IPS DF 19.7 (cell line): ENCODE results near the gene DIS3.
A peak's percentile ranks its signal among the peaks of the same experiment; 100 is the strongest.
"Not testable (repeated sequence)": the region's sequence is repeated elsewhere in the genome, so short reads cannot be mapped to it uniquely, and the experiment has no call there.

Source experiments
- DNase-seq: peaks from one replicate; pipeline ENCODE4 v3.0.0-alpha.2; 2013; ENCODE audit warnings: low read depth, low spot score

Gene DIS3

DNA sequence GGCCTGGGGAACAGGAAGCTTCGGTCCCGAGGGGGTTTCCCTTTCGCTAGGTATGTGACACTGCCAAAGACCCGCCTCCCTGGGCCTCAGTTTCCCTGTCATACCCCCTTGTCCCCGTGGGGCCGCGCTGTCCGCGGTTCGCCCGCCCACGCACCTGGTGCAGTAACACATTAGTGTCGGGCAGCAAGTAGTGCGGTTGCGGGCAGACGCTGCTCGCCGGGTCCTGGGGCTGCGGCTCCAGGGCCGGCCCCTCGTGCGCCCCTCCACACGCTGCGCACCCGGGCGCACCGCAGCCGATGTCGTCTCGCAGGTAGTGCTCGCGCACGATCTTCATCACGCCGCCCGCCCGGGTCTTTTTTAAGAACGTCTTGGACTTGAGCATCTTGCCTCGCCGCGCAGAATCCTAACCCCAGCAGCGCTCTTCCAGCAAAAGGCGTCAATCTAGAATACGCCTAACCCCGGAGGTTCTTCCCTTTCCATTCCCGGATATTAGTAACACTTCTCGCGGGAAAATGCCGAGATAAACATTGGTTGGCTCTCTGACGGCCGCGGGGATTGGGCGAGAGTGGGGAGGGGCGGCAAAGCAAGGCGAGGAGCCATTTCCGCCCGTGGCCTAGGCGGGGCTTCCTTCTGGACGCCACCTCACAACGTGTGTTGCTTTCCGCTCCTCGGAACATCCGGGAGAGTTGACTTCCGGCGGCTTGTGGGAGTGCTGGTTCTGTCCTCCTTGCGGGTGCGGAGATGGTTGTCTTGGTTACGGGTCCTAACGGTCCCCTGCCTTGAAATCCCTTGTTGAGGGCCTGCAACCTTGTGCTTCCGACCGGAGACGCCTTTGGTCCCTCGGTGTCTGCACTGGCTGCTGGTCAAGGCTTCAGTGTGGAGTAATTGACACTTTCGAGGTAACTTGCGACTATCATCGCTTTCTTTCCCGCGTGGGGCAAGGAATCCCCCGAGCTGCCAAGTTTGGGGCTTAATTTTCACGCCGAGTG is at the start of gene DIS3, which contains the start of gene PIBF1:
Gene DIS3, minus strand, starts transcription at position 450 of the 989 bp plus-strand sequence. Its CDS starts 68 bp downstream, at position 382.
Gene PIBF1, plus strand, starts transcription at position 683 of the 989 bp plus-strand sequence. CDS start 1,337 bp downstream, outside the sequence.
- peak; percentile 96 for DNase-seq

DNA sequence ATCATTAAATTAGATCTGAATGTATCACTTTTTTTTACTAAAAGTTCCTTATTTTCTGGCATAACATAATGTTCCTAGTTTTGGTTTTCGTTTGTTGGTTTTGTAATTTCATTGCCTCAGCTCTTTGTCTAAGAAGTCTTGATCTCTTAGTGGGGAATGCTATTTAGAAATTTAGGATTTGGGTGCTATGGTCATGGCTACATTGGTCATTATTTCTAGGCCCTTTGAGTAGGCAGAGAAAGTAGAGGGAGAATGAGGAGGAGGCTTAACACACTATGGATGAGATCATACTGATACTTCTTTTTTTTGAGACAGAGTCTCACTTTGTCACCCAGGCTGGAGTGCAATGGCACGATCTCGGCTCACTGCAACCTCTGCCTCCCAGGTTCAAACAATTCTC is 42.0 kb upstream of the DIS3 start:
- DNase-seq = no peak

DNA sequence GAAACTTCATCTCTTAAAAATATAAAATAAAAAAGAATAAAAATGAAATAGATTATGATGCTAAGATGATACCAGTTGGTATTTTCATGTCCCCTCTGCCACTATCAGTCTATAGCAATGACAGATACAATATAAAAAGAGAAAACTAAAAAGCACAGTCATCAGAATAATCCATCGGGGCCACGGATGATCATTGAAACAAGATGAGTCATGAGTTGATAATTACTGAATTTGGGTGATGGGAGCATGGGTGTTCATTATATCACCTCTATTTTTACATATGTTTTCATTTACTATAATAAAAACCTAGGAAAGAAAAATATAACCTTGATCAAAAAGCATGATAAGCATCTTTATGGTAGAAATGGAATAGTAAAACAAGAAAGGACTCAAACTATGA is 41.4 kb upstream of the DIS3 start:
- no peak for DNase-seq

GRCh38 chr13:72820898-72821279 is 39.2 kb upstream of the DIS3 start:
- no peak for DNase-seq

- DNase-seq = no peak
Observed at GRCh38 chr13:72820156-72820897, 38.6 kb upstream of the DIS3 start.

- no peak for DNase-seq
Observed at GRCh38 chr13:72808917-72809500, 27.3 kb upstream of the DIS3 start.

- DNase-seq = not testable (repeated sequence)
Observed at GRCh38 chr13:72806514-72806913, 24.8 kb upstream of the DIS3 start.

DNA sequence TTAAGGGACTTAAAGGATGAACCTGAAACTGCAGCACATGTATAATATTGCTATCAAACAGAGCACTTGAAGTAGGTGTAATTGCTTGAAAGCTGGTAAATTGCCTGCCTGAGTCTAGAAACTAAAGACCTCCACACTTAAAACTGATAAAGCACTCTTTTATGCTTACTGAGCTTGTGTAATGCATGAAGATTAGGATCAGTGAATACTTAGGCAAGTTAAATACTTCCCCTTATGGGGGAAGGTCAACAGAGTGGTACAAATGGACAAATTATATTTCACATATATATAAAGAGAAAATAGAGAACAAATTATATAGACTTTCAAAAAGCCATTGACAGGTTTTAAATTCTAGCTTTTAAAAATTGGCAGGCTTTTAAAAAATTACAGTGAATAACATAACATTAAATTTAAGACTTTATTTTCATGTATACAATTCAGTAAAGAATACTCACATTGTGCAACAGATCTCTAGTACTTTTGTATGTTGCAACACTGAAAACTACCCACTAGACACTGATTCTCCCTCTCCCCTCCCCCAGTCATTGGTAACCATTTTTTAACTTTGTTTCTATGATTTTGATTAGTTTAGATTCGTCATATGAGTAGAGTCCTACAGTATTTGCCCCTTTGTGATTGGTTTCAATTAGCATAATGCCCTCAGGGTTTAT is 24.1 kb upstream of the DIS3 start:
- DNase-seq = no peak

DNA sequence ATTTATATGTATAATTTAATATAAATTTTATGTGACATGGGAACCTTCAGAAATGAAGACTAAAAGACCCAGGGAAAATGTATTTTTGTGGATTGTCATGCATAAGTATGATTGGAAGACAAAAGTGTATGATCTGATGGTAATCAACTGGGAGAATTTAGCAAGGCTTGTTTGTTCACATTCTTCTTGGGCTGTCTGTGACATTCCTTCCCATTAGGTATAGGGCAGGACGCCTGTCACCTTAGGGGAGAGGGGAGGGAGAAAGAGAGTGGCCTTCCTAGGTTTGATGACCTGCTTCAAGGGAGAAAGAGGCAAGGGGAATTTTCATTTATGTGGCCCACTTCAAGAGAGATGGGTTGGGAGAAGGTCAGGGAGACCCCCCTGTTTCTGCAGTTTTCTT is 22.6 kb upstream of the DIS3 start:
- no peak for DNase-seq

DNA sequence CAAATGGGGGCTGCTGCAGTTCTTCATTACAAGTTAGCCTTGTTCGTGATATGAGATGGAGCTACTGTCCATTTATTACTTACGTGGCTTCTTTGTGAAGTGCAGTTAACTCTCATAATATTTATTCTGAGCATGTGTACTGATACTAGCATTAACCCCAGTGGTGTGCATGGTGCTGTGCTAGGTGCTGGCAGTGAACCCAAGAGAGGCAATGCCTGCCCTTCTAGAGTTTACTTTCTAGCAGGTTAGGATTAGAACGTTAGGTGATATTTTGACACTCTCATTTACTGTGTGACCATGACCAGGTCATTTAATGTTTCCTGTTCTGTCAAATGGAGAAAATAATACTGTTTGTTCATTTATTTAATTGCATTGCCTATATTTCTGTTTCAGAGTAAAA is 17.1 kb upstream of the DIS3 start:
- no peak for DNase-seq

- no peak for DNase-seq
Observed at GRCh38 chr13:72792640-72793039, 10.9 kb upstream of the DIS3 start.

DNA sequence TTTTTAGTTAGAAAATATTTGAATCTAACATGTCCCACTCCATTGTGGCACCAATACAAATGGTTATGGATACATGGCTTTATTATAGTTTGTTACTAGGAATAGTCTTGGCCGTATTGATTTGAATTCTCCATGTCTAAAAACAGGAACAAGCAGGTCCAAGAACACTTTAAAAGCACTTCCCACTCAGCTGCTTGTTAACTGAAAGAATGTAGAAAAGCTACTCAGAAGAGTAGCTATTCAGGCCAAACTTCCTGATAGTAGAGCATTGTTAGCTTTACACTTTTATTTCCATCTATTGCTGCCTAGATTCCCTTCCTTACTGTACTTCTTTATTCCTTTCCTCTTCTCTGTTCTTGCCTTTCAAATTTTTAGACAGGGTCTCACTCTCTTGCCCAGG is 7.1 kb upstream of the DIS3 start:
- DNase-seq = no peak

- DNase-seq = not testable (repeated sequence)
Observed at GRCh38 chr13:72784679-72785078, 3.0 kb upstream of the DIS3 start.

- no peak for DNase-seq
Observed at GRCh38 chr13:72782717-72783116, 1.0 kb upstream of the DIS3 start.

DNA sequence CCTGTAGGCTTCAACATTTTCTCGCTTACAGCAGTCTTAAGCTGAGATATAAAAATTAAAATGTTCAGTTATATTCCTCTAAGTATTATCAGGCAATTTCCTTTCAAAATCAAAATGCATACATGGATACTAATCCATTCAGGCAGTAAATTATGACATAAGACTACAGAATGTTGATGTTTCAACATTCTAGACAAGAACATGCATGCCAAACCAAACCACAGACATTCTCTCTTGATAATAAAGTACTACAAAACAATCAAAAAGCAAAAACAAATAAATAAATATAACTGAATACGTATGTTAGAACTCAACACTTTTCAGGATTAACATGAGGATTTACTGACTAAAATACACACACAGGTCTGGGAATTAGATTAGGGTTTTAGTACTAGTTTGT is 7.7 kb downstream of the DIS3 start:
- no peak for DNase-seq

GRCh38 chr13:72763411-72763810 is 18.3 kb downstream of the DIS3 start:
- DNase-seq = no peak

DNA sequence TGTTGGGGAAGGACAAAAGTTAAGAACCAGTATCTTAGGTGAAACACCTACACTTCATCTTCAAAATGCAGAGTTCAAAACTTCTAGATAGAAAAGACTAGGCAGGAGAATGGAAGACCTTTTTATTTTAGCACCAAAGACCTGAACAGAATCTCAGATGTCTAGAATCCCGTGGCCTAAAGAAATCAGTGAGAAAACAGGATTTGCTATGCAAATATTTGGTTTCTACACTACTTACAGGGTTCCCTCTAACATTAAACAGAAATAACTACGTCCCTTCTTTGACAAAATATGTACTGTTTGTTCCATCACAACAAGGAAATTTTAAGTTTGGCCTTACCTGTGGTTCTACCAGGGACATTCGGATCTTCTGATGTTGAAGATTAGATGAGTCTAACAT is 21.5 kb downstream of the DIS3 start:
- no peak for DNase-seq

- DNase-seq = no peak
Observed at GRCh38 chr13:72757792-72758535, 23.7 kb downstream of the DIS3 start.

- DNase-seq = no peak
Observed at GRCh38 chr13:72754111-72754510, 27.6 kb downstream of the DIS3 start.

DNA sequence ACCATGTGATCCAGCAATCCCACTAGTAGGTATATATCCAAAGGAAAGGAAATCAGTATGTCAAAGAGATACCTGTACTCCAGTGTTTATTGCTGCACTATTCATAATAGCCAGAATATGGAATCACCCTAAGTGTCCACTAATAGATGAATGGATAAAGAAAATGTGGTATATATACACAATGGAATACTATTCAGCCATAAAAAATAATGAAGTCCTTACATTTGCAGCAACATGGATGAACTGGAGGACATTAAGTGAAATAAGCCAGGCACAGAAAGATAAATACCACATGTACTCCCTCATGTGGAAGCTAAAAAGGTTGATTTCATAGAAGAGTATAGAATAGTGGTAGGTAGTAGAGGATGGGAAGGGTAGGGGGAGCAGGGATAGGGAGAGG is 30.5 kb downstream of the DIS3 start:
- DNase-seq = no peak

GRCh38 chr13:72745260-72745659 is 36.4 kb downstream of the DIS3 start:
- no peak for DNase-seq
